CD14-positive monocyte (primary cell): Measurements from ENCODE around the gene FKBP2. TPM values are rescaled to one million over a fixed set of nuclear protein-coding genes. Genes with fewer than 3 reads are reported as not detected.
A peak's percentile ranks its signal among the peaks of the same experiment; 100 is the strongest.
"Not testable (repeated sequence)": the region's sequence is repeated elsewhere in the genome, so short reads cannot be mapped to it uniquely, and the experiment has no call there.

Experiments used
- DNase-seq, 3 donors: peaks; one replicate each; pipeline ENCODE4 v3.0.0-alpha.2; 2011 to 2022
- H2AFZ ChIP-seq: 2 replicates; pipeline ENCODE4 v1.6.0; 2012; ENCODE audit warnings: mild to moderate bottlenecking, low read depth, low read length, inconsistent platforms; ENCODE audit not compliant: insufficient read depth, poor library complexity, severe bottlenecking
- H3K27ac ChIP-seq, 2 donors: 1 replicate in 1 of 2; 2 replicates in 1 of 2; pipeline ENCODE4 v1.5.1; 2012 to 2013; ENCODE audit warnings: low read length in 2 of 2, control low read depth in 1 of 2, inconsistent platforms in 1 of 2, low read depth in 1 of 2, mild to moderate bottlenecking in 1 of 2
- H3K27me3 ChIP-seq, 2 donors: one replicate each; pipeline versions ENCODE4 v1.6.0 to v1.6.1; 2011 to 2013; ENCODE audit warnings: low read length in 2 of 2; ENCODE audit not compliant: control insufficient read depth in 2 of 2, insufficient read depth in 2 of 2
- H3K36me3 ChIP-seq, 2 donors: replicated peaks in 1 of 2; 1 replicate in 1 of 2; 2 replicates in 1 of 2; pipeline versions ENCODE4 v1.5.1 to v1.6.1; 2012 to 2013; ENCODE audit warnings: low read length in 2 of 2, control low read depth in 1 of 2, inconsistent platforms in 1 of 2, mild to moderate bottlenecking in 1 of 2; ENCODE audit not compliant: insufficient read depth in 2 of 2, control insufficient read depth in 1 of 2
- H3K4me1 ChIP-seq, 2 donors: 1 replicate in 1 of 2; 2 replicates in 1 of 2; pipeline versions ENCODE4 v1.5.1 to v1.6.1; 2012 to 2013; ENCODE audit warnings: low read length in 2 of 2, control low read depth in 1 of 2, inconsistent platforms in 1 of 2, mild to moderate bottlenecking in 1 of 2, moderate library complexity in 1 of 2; ENCODE audit not compliant: insufficient read depth in 2 of 2, control insufficient read depth in 1 of 2
- H3K4me2 ChIP-seq: replicated peaks from 2 replicates; pipeline ENCODE3; 2012; ENCODE audit warnings: low read length, moderate library complexity, mild to moderate bottlenecking; ENCODE audit not compliant: poor library complexity, severe bottlenecking; ENCODE audit errors: extremely low read depth
- H3K4me3 ChIP-seq, 3 experiments: fragments of 200-600 bp in 1 of 3; sonication (generic) in 1 of 3; replicated peaks in 1 of 3; 1 replicate in 2 of 3; 2 replicates in 1 of 3; pipeline ENCODE4 v1.5.1; 2011 to 2013; ENCODE audit warnings: low read length in 3 of 3, mild to moderate bottlenecking in 3 of 3, control low read depth in 2 of 3, low read depth in 2 of 3, inconsistent platforms in 1 of 3, moderate library complexity in 1 of 3
- H3K79me2 ChIP-seq: 2 replicates; pipeline ENCODE4 v1.6.0; 2012; ENCODE audit warnings: mild to moderate bottlenecking, control low read depth, inconsistent platforms, low read length, moderate library complexity; ENCODE audit not compliant: insufficient read depth
- H3K9ac ChIP-seq: 2 replicates; pipeline ENCODE4 v1.6.0; 2017; ENCODE audit warnings: low read length, mild to moderate bottlenecking; ENCODE audit not compliant: insufficient read depth, poor library complexity, severe bottlenecking
- H3K9me3 ChIP-seq, 2 donors: replicated peaks in 1 of 2; 1 replicate in 1 of 2; 2 replicates in 1 of 2; pipeline versions ENCODE4 v1.5.1 to v1.6.1; 2012 to 2013; ENCODE audit warnings: low read length in 2 of 2, control low read depth in 1 of 2; ENCODE audit not compliant: control insufficient read depth in 1 of 2, insufficient read depth in 1 of 2
- H4K20me1 ChIP-seq: 2 replicates; pipeline ENCODE4 v1.6.0; 2012; ENCODE audit warnings: mild to moderate bottlenecking, low read length, control low read depth, moderate library complexity; ENCODE audit not compliant: insufficient read depth
- H3K27ac Mint-ChIP-seq, 7 donors: one replicate each; pipeline ENCODE4 v1.8.0; 2020; ENCODE audit warnings: mild to moderate bottlenecking in 7 of 7, mixed read lengths in 7 of 7, moderate library complexity in 6 of 7, inconsistent platforms in 2 of 7
- H3K27me3 Mint-ChIP-seq, 3 donors: one replicate each; pipeline ENCODE4 v1.8.0; 2021 to 2022; ENCODE audit warnings: low read depth in 3 of 3, mild to moderate bottlenecking in 3 of 3, mixed read lengths in 3 of 3, moderate library complexity in 3 of 3, inconsistent platforms in 1 of 3
- H3K36me3 Mint-ChIP-seq, 2 donors: one replicate each; pipeline ENCODE4 v1.8.0; 2020; ENCODE audit warnings: mixed read lengths in 2 of 2, inconsistent platforms in 1 of 2, mild to moderate bottlenecking in 1 of 2
- H3K4me1 Mint-ChIP-seq: one replicate; pipeline ENCODE4 v1.8.0; 2020; ENCODE audit warnings: mild to moderate bottlenecking, mixed read lengths
- H3K4me3 Mint-ChIP-seq, 2 donors: one replicate each; pipeline ENCODE4 v1.8.0; 2020; ENCODE audit warnings: mild to moderate bottlenecking in 2 of 2, mixed read lengths in 2 of 2, moderate library complexity in 1 of 2
- H3K9me3 Mint-ChIP-seq, 7 donors: one replicate each; pipeline ENCODE4 v1.8.0; 2020 to 2022; ENCODE audit warnings: mixed read lengths in 7 of 7, mild to moderate bottlenecking in 6 of 7, moderate library complexity in 6 of 7, inconsistent platforms in 2 of 7
- CTCF ChIP-seq: fragments of 200-600 bp; IDR thresholded peaks from one replicate; pipeline ENCODE4 v1.8.0; 2022; ENCODE audit warnings: antibody characterized with exemption, mild to moderate bottlenecking
- WGBS: methylation state at CpG from one replicate; pipeline ENCODE4 v1.1.5; 2013; ENCODE audit warnings: missing lambda C conversion rate; ENCODE audit not compliant: insufficient coverage; 5-methylcytosine and 5-hydroxymethylcytosine counted together
- intact Hi-C, 2 donors: fragments of 100-400 bp; cut with micrococcal nuclease; formaldehyde crosslinking; loops; one replicate each; pipeline versions ENCODE4 v1.15.0 to v1.15.1; 2023
- polyA plus RNA-seq, 3 donors: library from polyadenylated mRNA; depleted of rRNA in 1 of 3; unstranded in 2 of 3; stranded (reverse) in 1 of 3; fragments of 300-500 nt in 2 of 3; fragments of >200 nt in 1 of 3; fragmentation: Illumina TruSeq in 2 of 3; gene quantifications; 1 replicate in 2 of 3; 2 replicates in 1 of 3; pipeline ENCODE4 v1.2.3, GENCODE V29; 2012 to 2021

Gene FKBP2
- polyA plus RNA-seq, 3 donors: 38.9 to 80.7 (median 71.1) TPM

- Histone ChIP-seq H3K4me1 (peaks cover 49 to 68% of the 10 kb centered on the region in 2 donors), H3K27me3 (no peaks in the 10 kb centered on the region), H3K79me2 (peaks cover 40% of the 10 kb centered on the region), H3K27ac (peak overlapping the region; percentile 11 to 92), H3K4me2 (peak overlapping the region; percentile 91), H3K9ac (peak overlapping the region; percentile 76), H2AFZ (no peak overlapping the region), H3K4me3 (peak overlapping the region; percentile 45 to 86 (median 51)), H3K9me3 (no peaks in the 10 kb centered on the region), H4K20me1 (no peaks in the 10 kb centered on the region), H3K36me3 (peaks cover 10 to 12% of the 10 kb centered on the region in 2 donors)
- TF ChIP-seq CTCF: no peak
- Mint-ChIP-seq H3K27ac (peak overlapping the region in 6 of 7 donors; percentile 78 to 88 (median 84)), H3K27me3 (peaks cover 3 to 10% (median 7%) of the 10 kb centered on the region in 3 donors), H3K4me3 (peak overlapping the region; percentile 85 to 89), H3K9me3 (no peaks in the 10 kb centered on the region), H3K4me1 (peaks cover 46% of the 10 kb centered on the region), H3K36me3 (peaks cover 13 to 14% of the 10 kb centered on the region in 2 donors)
- WGBS: 0% methylated on average over 43 of the region's 46 CpGs
- peak; percentile 86 to 97 (median 91) for DNase-seq
- intact Hi-C loops: no loop called here
Observed at GRCh38 chr11:64245797-64246620, 5.1 kb downstream of the FKBP2 start.

GRCh38 chr11:64246621-64246870 lies 5.7 kb downstream of the FKBP2 start:
- WGBS: 0% methylated on average over 43 of the region's 43 CpGs
- H3K36me3 ChIP-seq: peaks cover 10 to 12% of the 10 kb centered on the region in 2 donors
- Mint-ChIP-seq H3K27me3 (peaks cover 3 to 10% (median 7%) of the 10 kb centered on the region in 3 donors), H3K4me3 (peak overlapping the region; percentile 83 to 87), H3K36me3 (peaks cover 13 to 14% of the 10 kb centered on the region in 2 donors), H3K27ac (peak overlapping the region in 1 of 7 donors; percentile 83), H3K4me1 (peaks cover 46% of the 10 kb centered on the region)
- peak overlapping the region; percentile 45 to 94 (median 86) for H3K4me3 ChIP-seq
- H3K9me3 ChIP-seq, H3K27me3 ChIP-seq, H3K9me3 Mint-ChIP-seq, intact Hi-C loops, H3K27ac ChIP-seq, DNase-seq, H2AFZ ChIP-seq, H4K20me1 ChIP-seq: not testable (repeated sequence)
- H3K4me2 ChIP-seq: peak overlapping the region; percentile 93
- H3K79me2 ChIP-seq: peaks cover 39% of the 10 kb centered on the region
- H3K4me1 ChIP-seq: peaks cover 51 to 72% of the 10 kb centered on the region in 2 donors
- H3K9ac ChIP-seq: peak overlapping the region; percentile 76
